ENCODE measurements around the gene FUT8.

Gene FUT8

GRCh38 chr14:65496178-65496993 is 83.9 kb downstream of the FUT8 start:
- no peak for DNase-seq

DNA sequence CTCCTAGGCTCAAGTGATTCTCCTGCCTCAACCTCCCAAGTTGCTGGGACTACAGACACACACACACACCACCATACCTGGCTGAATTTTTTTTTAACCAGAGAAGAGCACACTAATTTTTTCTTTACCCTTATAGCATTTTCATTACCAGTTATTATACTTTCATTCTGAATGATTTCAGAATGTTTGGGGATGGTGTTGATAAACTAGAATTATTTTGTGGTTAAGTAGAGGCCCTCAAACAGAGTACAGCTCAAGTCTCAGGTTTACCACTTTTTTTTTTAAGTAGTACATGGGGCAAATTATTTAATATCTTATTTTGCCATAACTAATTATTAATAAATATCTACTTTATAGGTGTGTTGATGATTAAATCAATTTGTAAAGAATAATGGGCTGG is 86.6 kb downstream of the FUT8 start:
- DNase-seq, result no peak

- DNase-seq, result no peak
Measured at GRCh38 chr14:65500075-65500474, 87.5 kb downstream of the FUT8 start.

DNA sequence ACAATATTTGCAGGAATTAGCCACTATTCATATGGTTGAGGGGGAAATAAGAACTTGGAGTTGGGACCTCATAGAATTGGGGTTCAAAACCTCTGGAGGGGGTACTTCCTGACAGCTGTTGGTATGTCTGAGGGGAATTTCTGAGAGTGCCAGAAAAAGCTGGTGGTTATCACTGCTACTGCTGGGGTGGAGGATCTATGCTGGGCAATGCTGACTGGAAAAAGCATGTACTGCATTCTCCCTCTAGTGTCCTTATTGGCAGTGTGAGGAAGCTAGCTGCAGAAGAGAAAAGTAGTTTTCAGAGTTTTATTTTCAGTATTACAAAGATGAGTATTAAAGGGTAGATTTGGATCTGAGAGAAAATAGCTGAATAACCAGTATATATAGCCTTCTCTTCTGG is 88.8 kb downstream of the FUT8 start:
- DNase-seq, result no peak

- DNase-seq, result no peak
Measured at GRCh38 chr14:65502676-65503124, 90.2 kb downstream of the FUT8 start.

DNA sequence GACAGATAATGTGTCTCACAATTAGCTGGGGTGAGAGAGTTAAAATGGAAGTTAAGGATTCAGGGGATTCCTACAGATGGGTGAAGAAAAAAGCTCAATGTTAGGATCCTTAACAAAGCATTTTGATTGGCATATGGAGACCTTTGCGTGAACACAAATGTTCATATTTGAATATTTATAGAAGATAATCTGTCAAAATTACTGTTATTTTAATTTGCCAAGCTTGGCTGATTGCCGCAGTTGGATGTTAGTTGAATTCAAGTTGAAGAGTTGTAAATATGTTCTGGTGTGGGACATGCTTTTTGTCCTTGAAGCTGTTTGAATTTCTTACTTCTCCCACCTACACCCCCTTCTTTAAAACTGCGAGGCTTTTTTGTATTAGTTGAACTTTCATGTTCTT is 91.2 kb downstream of the FUT8 start:
- DNase-seq, result no peak

DNA sequence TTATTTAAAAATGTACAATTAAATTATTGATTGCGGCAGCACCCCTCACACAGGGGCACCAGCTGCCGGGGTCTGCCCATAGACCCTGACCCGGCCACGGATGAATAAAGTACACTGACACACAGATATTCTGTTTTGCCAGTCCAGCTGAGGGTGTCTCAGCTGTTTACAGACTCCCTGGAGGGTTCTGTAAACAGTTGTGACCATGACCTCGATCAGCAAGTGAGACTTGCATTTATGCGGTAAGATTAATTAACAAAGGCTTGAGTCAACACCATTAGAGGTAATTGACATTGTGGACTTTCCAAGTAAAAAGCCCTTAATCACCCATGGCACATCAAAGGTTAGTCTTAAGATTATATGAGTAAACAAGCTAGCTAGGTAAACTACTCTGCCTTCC is 94.3 kb downstream of the FUT8 start:
- DNase-seq, result no peak

GRCh38 chr14:65509842-65510241 is 97.3 kb downstream of the FUT8 start:
- DNase-seq, result no peak

DNA sequence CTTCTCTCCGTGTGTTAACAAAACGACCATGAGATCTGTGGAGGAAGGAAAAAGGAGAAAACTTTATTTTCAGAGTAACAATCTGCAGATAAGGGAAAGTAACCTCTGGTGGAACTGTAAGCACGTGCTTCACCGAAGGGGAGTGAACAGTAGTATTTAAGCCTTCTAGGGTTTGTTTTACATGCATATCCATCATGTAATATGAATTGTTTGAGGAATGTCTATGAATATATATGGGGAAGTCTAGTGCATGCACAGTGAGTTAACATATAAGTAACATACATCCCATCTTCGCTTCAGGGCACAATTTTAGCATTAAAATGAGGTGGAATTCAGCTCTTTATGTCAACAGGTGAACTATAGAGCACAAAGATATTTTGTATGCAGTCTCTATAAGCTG is 101.1 kb downstream of the FUT8 start:
- no peak for DNase-seq

- DNase-seq, result no peak
Measured at GRCh38 chr14:65517635-65518542, 105.4 kb downstream of the FUT8 start.

GRCh38 chr14:65528069-65528468 is 115.5 kb downstream of the FUT8 start:
- no peak for DNase-seq

- no peak for DNase-seq
Measured at GRCh38 chr14:65531148-65531547, 118.6 kb downstream of the FUT8 start.

- no peak for DNase-seq
Measured at GRCh38 chr14:65533736-65534404, 121.3 kb downstream of the FUT8 start.

DNA sequence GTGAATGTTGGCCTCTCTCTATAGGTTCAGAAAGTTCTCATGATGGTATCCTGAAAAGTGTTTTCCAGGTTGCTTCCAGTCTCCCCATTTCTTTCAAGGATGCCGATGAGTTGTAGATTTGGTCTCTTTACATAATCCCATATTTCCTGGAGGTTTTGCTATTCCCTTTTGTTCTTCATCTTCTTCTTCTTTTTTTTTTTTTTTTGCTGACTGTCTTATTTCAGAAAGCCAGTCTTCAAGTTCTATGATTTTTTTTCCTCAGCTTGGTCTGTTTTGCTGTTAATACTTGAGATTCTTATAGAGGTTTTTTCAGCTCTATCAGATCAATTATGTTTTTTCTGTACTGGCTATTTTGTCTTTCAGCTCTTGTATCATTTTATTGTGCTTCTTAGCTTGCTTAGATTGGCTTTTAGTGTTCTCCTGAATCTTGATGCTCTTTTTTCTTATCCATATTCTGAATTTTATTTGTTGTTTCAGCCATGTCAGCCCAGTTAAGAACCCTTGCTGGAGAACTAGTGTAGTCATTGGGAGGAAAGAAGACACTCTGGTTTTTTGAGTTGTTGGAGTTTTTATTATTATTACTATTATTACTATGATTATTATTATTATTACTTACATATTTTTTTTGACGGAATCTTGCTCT is 124.4 kb downstream of the FUT8 start:
- no peak for DNase-seq

- DNase-seq, result no peak
Measured at GRCh38 chr14:65548878-65549277, 136.3 kb downstream of the FUT8 start.

- no peak for DNase-seq
Measured at GRCh38 chr14:65549429-65549828, 136.9 kb downstream of the FUT8 start.

- DNase-seq, result no peak
Measured at GRCh38 chr14:65550779-65551643, 138.5 kb downstream of the FUT8 start.

GRCh38 chr14:65552724-65553123 is 140.2 kb downstream of the FUT8 start:
- DNase-seq, result no peak

GRCh38 chr14:65554837-65555236 is 142.3 kb downstream of the FUT8 start:
- DNase-seq, result no peak

GRCh38 chr14:65555358-65555757 is 142.8 kb downstream of the FUT8 start:
- no peak for DNase-seq

DNA sequence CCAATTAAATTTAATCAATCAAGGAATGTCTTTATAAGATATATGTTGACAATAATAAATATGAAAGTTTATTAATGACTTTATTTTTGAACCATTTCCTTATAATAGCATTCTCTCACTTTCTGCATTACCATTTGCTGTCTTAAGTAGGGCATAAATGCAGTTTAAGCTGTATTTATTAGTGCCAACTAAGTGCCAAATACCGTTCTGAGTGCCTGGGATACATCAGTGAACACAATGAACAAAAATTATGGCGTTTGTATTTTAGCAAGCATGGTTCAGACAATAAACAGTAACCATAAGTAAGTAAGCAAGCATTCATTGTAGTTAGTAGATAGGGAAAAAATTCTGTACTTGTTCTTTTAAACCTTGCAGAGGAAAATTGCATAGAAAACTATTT is 145.8 kb downstream of the FUT8 start:
- no peak for DNase-seq

Data from activated gamma-delta T cell treated with Interleukin-2 at 50 U/mL for 16 hours (primary cell).